A549 (cell line): ENCODE results near the gene TAF12. TPM values are rescaled to one million over a fixed set of nuclear protein-coding genes. Genes with fewer than 3 reads are reported as not detected.
A peak's percentile ranks its signal among the peaks of the same experiment; 100 is the strongest.
"Not testable (repeated sequence)": the region's sequence is repeated elsewhere in the genome, so short reads cannot be mapped to it uniquely, and the experiment has no call there.

Source experiments
- ATAC-seq, 2 experiments: fragments of 200-7000 bp in 1 of 2; fragments of >200 bp in 1 of 2; cut with Nextera tagmentation in 1 of 2; cut with Tn5 transposase in 1 of 2; 3 replicates each; pipeline versions ENCODE4 v1.8.0 to v1.9.1; 2018 to 2020; ENCODE audit warnings: mild to moderate bottlenecking in 1 of 2, moderate library complexity in 1 of 2
- CTCF ChIA-PET: fragments of 300-600 bp; sonication (Branson Sonifier 250); formaldehyde crosslinking; extraction: SDS; loops from one replicate; lab custom pipeline; 2021; ENCODE audit warnings: antibody characterized with exemption, inconsistent platforms; lab: Yijun Ruan, JAX
- POLR2A ChIA-PET: fragments of 350-600 bp; formaldehyde crosslinking; extraction: SDS; loops from one replicate; lab custom pipeline; 2021; ENCODE audit warnings: antibody characterized with exemption, inconsistent platforms; lab: Yijun Ruan, JAX
- DNase-seq, 2 experiments: peaks; one replicate each; pipeline versions ENCODE4 v3.0.0 to v3.0.0-alpha.2; 2011 to 2016; ENCODE audit warnings: low read depth in 1 of 2, low spot score in 1 of 2
- FAIRE-seq: peaks from 2 replicates; lab custom pipeline; 2011; peaks lifted over from hg19 to GRCh38; lab: Jason Lieb, UNC
- H3K27ac ChIP-seq, 2 experiments: fragments of >200 bp; sonication (Bioruptor Twin); formaldehyde crosslinking; 3 replicates each; pipeline ENCODE4 v1.5.1; 2016 to 2017
- H3K4me1 ChIP-seq: fragments of >200 bp; sonication (Bioruptor Twin); formaldehyde crosslinking; 3 replicates; pipeline ENCODE4 v1.6.1; 2016
- H3K4me2 ChIP-seq: fragments of >200 bp; sonication (Bioruptor Twin); formaldehyde crosslinking; 3 replicates; pipeline ENCODE4 v1.6.1; 2016
- H3K4me3 ChIP-seq: fragments of >200 bp; sonication (Bioruptor Twin); formaldehyde crosslinking; 3 replicates; pipeline ENCODE4 v1.5.1; 2016
- H3K9me3 ChIP-seq: fragments of >200 bp; sonication (Bioruptor Twin); formaldehyde crosslinking; 3 replicates; pipeline ENCODE4 v1.6.1; 2016
- CHD2 ChIP-seq: fragments of 150-350 bp; IDR thresholded peaks from 2 replicates; pipeline ENCODE4 v1.6.1; 2014; ENCODE audit warnings: low read length; ENCODE audit not compliant: partially characterized antibody
- FOSL2 ChIP-seq, 2 experiments: fragments of 450-650 bp in 1 of 2; fragments of >200 bp in 1 of 2; sonication (Bioruptor Twin) in 1 of 2; formaldehyde crosslinking; IDR thresholded peaks; 2 replicates each; pipeline versions ENCODE4 v1.5.0 to v1.6.1; 2016 to 2020; ENCODE audit warnings: mild to moderate bottlenecking in 1 of 2, moderate library complexity in 1 of 2
- GATA3 ChIP-seq: IDR thresholded peaks from 2 replicates; pipeline ENCODE4 v1.6.1; 2012; ENCODE audit warnings: borderline replicate concordance
- HDAC2 ChIP-seq: fragments of 200-600 bp; sonication (generic); IDR thresholded peaks from 2 replicates; pipeline ENCODE4 v1.6.1; 2016
- HOXB5 ChIP-seq: fragments of 250-450 bp; sonication (Bioruptor Pico); IDR thresholded peaks from 2 replicates; pipeline ENCODE4 v1.5.0; 2020; ENCODE audit warnings: mild to moderate bottlenecking, moderate library complexity
- MAZ ChIP-seq: fragments of 150-350 bp; IDR thresholded peaks from 2 replicates; pipeline ENCODE4 v1.6.1; 2014; ENCODE audit warnings: antibody characterized with exemption, low read depth, low read length, borderline replicate concordance
- MYC ChIP-seq: IDR thresholded peaks from 2 replicates; pipeline ENCODE4 v1.6.1; 2012; ENCODE audit warnings: mild to moderate bottlenecking, inconsistent platforms, low read length, improper control_type of control experiment, borderline replicate concordance
- NR3C1 ChIP-seq: fragments of >200 bp; sonication (Bioruptor Twin); formaldehyde crosslinking; IDR thresholded peaks from 3 replicates; pipeline ENCODE4 v1.6.1; 2017
- POLR2A ChIP-seq: IDR thresholded peaks from 2 replicates; pipeline ENCODE4 v1.6.1; 2012; ENCODE audit warnings: mild to moderate bottlenecking, low read length
- RAD21 ChIP-seq, 2 experiments: fragments of >200 bp in 1 of 2; sonication (Bioruptor Twin) in 1 of 2; formaldehyde crosslinking in 1 of 2; IDR thresholded peaks in 1 of 2; conservative IDR thresholded peaks in 1 of 2; 2 replicates in 1 of 2; 3 replicates in 1 of 2; pipeline ENCODE4 v1.6.1; 2012 to 2018; ENCODE audit warnings: inconsistent platforms in 1 of 2
- RARB ChIP-seq: fragments of 250-450 bp; sonication (Bioruptor Pico); IDR thresholded peaks from 2 replicates; pipeline ENCODE4 v1.8.0; 2021; ENCODE audit warnings: mild to moderate bottlenecking, moderate library complexity
- SMC3 ChIP-seq: fragments of >200 bp; sonication (Bioruptor Twin); formaldehyde crosslinking; IDR thresholded peaks from 3 replicates; pipeline ENCODE4 v1.6.1; 2018; ENCODE audit warnings: inconsistent platforms
- TP53 ChIP-seq: fragments of 250-450 bp; sonication (Bioruptor Pico); IDR thresholded peaks from 2 replicates; pipeline ENCODE4 v1.5.0; 2021; ENCODE audit warnings: mild to moderate bottlenecking, moderate library complexity
- ZSCAN20 ChIP-seq: fragments of 250-450 bp; sonication (Bioruptor Pico); IDR thresholded peaks from 2 replicates; pipeline ENCODE4 v1.8.0; 2022; ENCODE audit warnings: mild to moderate bottlenecking, moderate library complexity
- WGBS: methylation state at CpG from one replicate; pipeline ENCODE4 v1.1.6; 2017; ENCODE audit errors: missing lambda C conversion rate; 5-methylcytosine and 5-hydroxymethylcytosine counted together
- polyA plus RNA-seq, 4 experiments: library from polyadenylated mRNA; depleted of rRNA in 3 of 4; stranded (reverse); fragments of >200 nt; fragmentation: RNase III in 1 of 4; extraction: RNeasy Plus Mini Kit Qiagen cat#74134 plus additional on column Dnase treatment in 1 of 4; gene quantifications; 2 replicates in 3 of 4; 3 replicates in 1 of 4; pipeline ENCODE4 v1.2.3, GENCODE V29; 2011 to 2017
- TF ChIP-seq, protein P1 (sequence below): fragments of >200 bp; sonication (Bioruptor Twin); formaldehyde crosslinking; IDR thresholded peaks from 3 replicates; pipeline ENCODE4 v1.5.1; 2016
- TF ChIP-seq, protein P2 (sequence below): fragments of 250-450 bp; sonication (Bioruptor Pico); IDR thresholded peaks from 2 replicates; pipeline ENCODE4 v1.5.0; 2021; ENCODE audit warnings: mild to moderate bottlenecking, moderate library complexity, borderline replicate concordance
- TF ChIP-seq, protein P3 (sequence below): fragments of 150-350 bp; IDR thresholded peaks from 2 replicates; pipeline ENCODE4 v1.6.1; 2014; ENCODE audit warnings: low read depth, mild to moderate bottlenecking, low read length

The TAF12 gene
- polyA plus RNA-seq, 2 of the 4 experiments (the other 2 are of a cell fraction), result 15.8 to 38.3 TPM

DNA sequence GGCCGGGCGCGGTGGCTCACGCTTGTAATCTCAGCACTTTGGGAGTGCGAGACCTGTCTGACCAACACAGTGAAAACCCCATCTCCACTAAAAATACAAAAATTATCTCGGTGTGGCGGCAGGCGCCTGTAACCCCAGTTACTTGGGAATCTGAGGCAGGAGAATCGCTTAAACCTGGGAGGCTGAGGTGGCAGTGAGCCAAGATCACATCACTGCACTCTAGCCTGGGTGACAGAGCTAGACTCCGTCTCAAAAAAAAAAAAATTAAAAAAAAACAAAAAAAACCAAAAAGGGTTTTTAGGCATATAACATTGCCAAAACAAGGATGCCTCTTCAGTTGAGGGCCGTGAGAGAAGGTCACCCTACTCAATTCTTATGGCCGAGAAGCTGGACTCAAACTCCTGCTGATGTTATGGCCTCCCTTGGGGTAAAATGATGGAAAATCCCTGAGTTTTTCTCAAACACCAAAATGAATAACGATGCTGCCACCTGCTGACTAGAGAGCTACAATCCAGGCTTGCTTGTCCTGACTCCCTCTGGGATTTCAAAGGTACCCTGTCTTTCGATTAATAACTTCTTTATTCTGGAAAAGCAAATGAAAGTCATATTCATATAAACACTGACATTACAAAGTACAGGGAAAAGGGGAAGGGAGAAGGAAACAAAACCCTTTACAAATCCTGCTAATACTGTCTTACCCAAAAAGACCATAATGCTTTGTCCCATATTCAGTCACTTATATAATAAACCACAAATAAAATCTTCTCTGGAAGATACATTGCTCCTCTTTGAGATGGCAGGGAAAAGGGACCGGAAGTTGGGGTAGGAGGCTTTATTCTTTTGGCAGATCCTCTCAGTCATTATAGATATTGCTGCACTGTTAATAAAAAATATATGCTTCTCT lies 40.1 kb downstream of the TAF12 start:
- 58% methylated on average over 15 of the region's 15 CpGs for WGBS
- CTCF ChIA-PET, result interaction anchor here (0.6 to 5.6 kb wide), 24 partner anchors 8 to 499 kb away, joined by 3 to 48 read pairs (median 4); partner anchors contain the start of genes RAB42 and TRNAU1AP
- no peaks in the 10 kb centered on the region for H3K9me3 ChIP-seq
- TF ChIP-seq RARB (CRISPR knock-in tag), result no peak
- peak; percentile 81 to 82 for TF ChIP-seq RAD21 (conservative IDR thresholded peaks at IDR 0.05 in 1 of 2, IDR thresholded peaks at IDR 0.05 in 1 of 2)
- peak; percentile 64 for TF ChIP-seq SMC3
- TF ChIP-seq, protein P1, sequence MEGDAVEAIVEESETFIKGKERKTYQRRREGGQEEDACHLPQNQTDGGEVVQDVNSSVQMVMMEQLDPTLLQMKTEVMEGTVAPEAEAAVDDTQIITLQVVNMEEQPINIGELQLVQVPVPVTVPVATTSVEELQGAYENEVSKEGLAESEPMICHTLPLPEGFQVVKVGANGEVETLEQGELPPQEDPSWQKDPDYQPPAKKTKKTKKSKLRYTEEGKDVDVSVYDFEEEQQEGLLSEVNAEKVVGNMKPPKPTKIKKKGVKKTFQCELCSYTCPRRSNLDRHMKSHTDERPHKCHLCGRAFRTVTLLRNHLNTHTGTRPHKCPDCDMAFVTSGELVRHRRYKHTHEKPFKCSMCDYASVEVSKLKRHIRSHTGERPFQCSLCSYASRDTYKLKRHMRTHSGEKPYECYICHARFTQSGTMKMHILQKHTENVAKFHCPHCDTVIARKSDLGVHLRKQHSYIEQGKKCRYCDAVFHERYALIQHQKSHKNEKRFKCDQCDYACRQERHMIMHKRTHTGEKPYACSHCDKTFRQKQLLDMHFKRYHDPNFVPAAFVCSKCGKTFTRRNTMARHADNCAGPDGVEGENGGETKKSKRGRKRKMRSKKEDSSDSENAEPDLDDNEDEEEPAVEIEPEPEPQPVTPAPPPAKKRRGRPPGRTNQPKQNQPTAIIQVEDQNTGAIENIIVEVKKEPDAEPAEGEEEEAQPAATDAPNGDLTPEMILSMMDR, result peak; percentile 76
- H3K4me3 ChIP-seq, result no peak overlapping the region
- peak; percentile 85 to 88 for ATAC-seq
- no peak for FAIRE-seq
- POLR2A ChIA-PET, result interaction anchor here (0.9 to 3.3 kb wide), 6 partner anchors 21 to 274 kb away, joined by 3 to 28 read pairs (median 4); partner anchors contain the start of gene MED18
- peaks cover 16% of the 10 kb centered on the region for H3K4me1 ChIP-seq
- peak overlapping the region; percentile 9 to 78; a peak in 4 of 6 replicates for H3K27ac ChIP-seq
- DNase-seq, result peak; percentile 61 to 70
- no peak overlapping the region; the same call in 2 of the 3 replicates for H3K4me2 ChIP-seq

DNA sequence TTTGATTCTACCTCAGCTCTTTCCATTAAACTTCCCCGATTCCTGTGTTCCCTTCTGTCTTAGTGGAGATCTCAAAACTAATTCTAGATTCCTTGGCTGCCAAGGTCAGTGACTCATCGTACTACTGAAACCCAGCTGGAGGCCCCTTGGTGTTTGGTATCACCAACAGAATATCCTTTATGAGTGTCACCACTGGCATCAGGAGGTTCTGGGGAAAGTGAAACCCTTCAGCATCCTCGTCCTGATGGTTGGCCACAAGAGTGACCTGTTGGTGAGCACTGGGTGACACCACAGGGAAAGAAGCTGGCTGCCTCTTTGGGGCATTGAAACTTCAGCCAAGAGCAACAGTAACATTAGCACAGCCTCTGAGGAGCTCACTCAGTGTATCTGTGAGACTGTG lies 41.2 kb downstream of the TAF12 start:
- TF ChIP-seq GATA3, result no peak
- no peak for TF ChIP-seq FOSL2 (IDR thresholded peaks at IDR 0.05)
- TF ChIP-seq FOSL2 (CRISPR knock-in tag; IDR thresholded peaks at IDR 0.05), result peak; percentile 47
- 31% methylated on average over 3 of the region's 3 CpGs for WGBS
- FAIRE-seq (no peak), ATAC-seq (peak; percentile 37 to 61; a peak in 4 of 6 replicates), DNase-seq (no peak)
- peak overlapping the region in 1 of 2 experiments; percentile 78; a peak in 3 of 6 replicates for H3K27ac ChIP-seq
- CTCF ChIA-PET, result interaction anchor here (0.6 to 5.6 kb wide), 10 partner anchors 15 to 366 kb away, joined by 3 to 48 read pairs (median 10); partner anchors contain the start of gene TRNAU1AP
- peaks cover 16% of the 10 kb centered on the region for H3K4me1 ChIP-seq
- POLR2A ChIA-PET, result interaction anchor here (1.5 to 3.3 kb wide), 3 partner anchors 20 to 91 kb away, joined by 5 to 28 read pairs (median 6); no protein-coding TSS in a partner anchor
- no peaks in the 10 kb centered on the region for H3K9me3 ChIP-seq
- no peak overlapping the region for H3K4me3 ChIP-seq
- H3K4me2 ChIP-seq, result peak overlapping the region; percentile 34

DNA sequence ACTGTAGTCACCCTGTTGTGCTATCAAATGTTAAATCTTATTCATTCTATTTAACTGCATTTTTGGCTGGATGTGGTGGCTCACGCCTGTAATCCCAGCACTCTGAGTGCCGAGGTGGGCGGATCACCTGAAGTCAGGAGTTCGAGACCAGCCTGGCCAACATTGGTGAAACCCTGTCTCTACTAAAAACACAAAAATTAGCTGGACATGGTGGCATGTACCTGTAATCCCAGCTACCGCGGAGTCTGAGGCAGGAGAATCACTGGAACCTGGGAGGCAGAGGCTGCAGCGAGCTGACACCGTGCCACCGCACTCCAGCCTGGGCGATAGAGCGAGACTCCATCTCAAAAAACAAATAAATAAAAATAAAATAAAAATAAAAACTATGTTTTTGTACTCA lies 46.6 kb downstream of the TAF12 start:
- WGBS, result 96% methylated on average over 11 of the region's 11 CpGs
- H3K4me2 ChIP-seq, H3K4me3 ChIP-seq, CTCF ChIA-PET, FAIRE-seq, H3K27ac ChIP-seq, ATAC-seq, H3K9me3 ChIP-seq, DNase-seq: not testable (repeated sequence)
- H3K4me1 ChIP-seq, result peaks cover 14% of the 10 kb centered on the region
- POLR2A ChIA-PET, result interaction anchor here (2.2 kb wide), 1 partner anchor 15 kb away, joined by 7 read pairs; no protein-coding TSS in a partner anchor

DNA sequence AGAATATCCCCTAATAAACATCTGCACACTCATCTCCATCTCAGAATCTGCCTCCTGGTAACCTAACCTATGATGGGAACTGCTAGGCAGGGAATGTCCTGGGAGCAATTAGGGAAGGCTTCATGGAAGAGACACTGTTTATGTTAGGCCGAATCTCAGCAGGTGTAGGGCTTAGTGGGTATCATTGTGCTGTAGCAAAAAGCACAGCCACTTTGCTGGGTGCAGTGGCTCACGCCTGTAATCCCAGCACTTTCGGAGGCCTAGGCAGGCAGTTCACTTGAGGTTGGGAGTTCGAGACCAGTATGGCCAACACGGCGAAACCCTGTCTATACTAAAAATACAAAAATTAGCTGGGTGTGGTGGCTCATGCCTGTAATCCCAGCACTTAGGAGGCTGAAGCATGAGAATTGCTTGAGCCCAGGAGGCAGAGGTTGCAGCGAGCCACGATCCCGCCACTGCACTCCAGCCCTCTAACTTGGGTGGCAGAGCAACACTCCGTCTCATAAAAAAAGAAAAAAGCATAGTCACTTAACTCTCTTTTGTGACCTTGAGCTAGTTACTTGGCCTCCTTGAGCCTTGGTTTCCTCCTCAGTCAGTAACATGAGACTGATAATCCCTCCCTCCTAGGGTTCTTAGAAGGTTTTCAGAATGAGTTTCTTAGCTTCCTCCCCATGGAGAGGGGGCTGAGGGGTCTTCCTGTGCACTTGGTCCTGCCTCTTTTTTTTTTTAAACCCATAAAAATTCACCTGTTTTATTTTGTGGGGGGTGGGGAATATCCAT lies 47.3 kb downstream of the TAF12 start:
- ATAC-seq (no peak), DNase-seq (no peak), FAIRE-seq (no peak)
- no peak overlapping the region for H3K4me3 ChIP-seq
- H3K4me1 ChIP-seq, result peaks cover 12% of the 10 kb centered on the region; the same call in 1 of the 3 replicates
- H3K9me3 ChIP-seq, result no peaks in the 10 kb centered on the region
- 95% methylated on average over 8 of the region's 10 CpGs for WGBS
- CTCF ChIA-PET, result interaction anchor here (0.6 kb wide), 1 partner anchor 165 kb away, joined by 3 read pairs; no protein-coding TSS in a partner anchor
- POLR2A ChIA-PET, result interaction anchor here (2.2 kb wide), 1 partner anchor 14 kb away, joined by 7 read pairs; no protein-coding TSS in a partner anchor
- no peak overlapping the region for H3K4me2 ChIP-seq
- peak overlapping the region in 1 of 2 experiments; percentile 73; a peak in 3 of 6 replicates for H3K27ac ChIP-seq
- TF ChIP-seq TP53 (CRISPR knock-in tag), result no peak
- TF ChIP-seq NR3C1, result no peak
- TF ChIP-seq HOXB5, result no peak
- TF ChIP-seq, protein P1, result no peak
- TF ChIP-seq ZSCAN20 (CRISPR knock-in tag), result no peak
- TF ChIP-seq MYC, result no peak
- TF ChIP-seq, protein P2, sequence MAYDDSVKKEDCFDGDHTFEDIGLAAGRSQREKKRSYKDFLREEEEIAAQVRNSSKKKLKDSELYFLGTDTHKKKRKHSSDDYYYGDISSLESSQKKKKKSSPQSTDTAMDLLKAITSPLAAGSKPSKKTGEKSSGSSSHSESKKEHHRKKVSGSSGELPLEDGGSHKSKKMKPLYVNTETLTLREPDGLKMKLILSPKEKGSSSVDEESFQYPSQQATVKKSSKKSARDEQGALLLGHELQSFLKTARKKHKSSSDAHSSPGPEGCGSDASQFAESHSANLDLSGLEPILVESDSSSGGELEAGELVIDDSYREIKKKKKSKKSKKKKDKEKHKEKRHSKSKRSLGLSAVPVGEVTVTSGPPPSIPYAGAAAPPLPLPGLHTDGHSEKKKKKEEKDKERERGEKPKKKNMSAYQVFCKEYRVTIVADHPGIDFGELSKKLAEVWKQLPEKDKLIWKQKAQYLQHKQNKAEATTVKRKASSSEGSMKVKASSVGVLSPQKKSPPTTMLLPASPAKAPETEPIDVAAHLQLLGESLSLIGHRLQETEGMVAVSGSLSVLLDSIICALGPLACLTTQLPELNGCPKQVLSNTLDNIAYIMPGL, result no peak
- no peak for TF ChIP-seq CHD2
- no peak for TF ChIP-seq MAZ
- no peak for TF ChIP-seq HDAC2
- no peak for TF ChIP-seq RARB (CRISPR knock-in tag)
- TF ChIP-seq, protein P3, sequence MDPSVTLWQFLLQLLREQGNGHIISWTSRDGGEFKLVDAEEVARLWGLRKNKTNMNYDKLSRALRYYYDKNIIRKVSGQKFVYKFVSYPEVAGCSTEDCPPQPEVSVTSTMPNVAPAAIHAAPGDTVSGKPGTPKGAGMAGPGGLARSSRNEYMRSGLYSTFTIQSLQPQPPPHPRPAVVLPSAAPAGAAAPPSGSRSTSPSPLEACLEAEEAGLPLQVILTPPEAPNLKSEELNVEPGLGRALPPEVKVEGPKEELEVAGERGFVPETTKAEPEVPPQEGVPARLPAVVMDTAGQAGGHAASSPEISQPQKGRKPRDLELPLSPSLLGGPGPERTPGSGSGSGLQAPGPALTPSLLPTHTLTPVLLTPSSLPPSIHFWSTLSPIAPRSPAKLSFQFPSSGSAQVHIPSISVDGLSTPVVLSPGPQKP, result no peak
- TF ChIP-seq POLR2A, result no peak
